Femur (tissue), 1 donor: ENCODE results near the gene PIMREG.

Experiments used
- DNase-seq: peaks from one replicate; pipeline ENCODE4 v3.0.0-alpha.2; 2017

PIMREG gene

DNA sequence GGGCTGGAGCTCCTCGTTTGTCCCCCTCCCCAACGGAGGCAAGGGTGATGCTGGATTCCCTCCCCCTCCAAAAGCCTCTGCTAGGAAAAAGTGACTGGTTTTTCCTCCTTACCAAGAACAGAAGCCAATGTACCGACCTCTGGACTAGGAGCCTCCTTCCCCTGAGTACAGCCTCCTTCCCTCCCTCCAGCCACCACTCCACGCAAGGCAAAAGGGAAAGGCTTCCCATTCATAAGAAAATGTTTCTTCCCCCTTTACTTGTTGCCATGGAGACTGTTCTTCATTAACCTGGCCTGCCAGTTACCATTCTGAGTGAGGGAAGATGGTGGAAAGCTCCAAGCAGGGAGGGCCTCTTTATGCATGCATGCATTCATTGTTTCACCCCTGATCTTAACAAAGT is 4.3 kb upstream of the PIMREG start:
- no peak for DNase-seq

DNA sequence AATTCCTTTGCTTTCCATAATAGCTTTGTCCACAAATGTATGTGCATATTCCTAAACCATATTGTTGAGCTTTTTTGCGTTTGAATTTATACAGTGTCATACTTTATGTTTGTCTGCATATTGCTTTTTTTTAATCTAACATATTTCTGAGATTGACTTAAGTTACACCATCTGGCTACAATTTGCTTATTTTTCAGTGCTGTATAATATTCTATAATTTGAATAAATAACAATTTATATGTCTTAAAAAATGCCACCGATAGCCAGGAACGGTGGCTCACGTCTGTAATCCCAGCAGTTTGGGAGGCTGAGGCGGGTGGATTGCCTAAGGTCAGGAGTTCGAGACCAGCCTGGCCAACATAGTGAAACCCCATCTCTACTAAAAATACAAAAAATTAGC is 1.5 kb upstream of the PIMREG start:
- DNase-seq = no peak

DNA sequence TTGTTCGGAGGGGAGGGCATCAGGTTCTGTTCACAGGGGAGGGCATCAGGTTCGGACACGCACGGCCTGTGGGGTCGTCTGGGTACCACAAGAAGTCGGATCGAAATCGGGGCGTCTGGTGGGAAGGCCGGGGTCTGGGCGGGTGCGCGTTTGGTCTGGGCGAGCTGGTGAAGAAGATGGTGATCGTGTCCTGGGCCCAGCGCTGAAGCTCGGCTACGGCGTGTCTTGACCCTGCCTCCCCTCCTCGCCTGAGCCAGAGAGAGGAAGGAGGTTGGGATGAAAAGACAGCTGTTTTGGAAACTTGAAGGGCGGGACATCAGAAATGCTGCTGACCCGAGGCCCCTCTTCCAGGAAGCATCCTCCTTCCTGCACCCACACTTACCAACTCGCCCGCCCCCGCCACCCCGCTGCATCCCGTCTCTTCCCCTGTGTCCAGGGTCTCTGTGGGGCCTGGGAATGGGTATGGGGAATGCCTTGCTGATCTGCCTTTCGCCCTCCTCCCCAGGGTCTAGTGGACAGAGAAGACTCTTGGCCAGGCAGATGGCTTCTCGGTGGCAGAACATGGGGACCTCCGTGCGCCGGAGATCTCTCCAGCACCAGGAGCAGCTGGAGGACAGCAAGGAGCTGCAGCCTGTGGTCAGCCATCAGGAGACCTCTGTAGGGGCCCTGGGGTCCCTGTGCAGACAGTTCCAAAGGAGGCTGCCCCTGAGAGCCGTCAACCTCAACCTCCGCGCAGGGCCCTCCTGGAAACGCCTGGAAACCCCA is 498 bp downstream of the PIMREG start:
- no peak for DNase-seq

DNA sequence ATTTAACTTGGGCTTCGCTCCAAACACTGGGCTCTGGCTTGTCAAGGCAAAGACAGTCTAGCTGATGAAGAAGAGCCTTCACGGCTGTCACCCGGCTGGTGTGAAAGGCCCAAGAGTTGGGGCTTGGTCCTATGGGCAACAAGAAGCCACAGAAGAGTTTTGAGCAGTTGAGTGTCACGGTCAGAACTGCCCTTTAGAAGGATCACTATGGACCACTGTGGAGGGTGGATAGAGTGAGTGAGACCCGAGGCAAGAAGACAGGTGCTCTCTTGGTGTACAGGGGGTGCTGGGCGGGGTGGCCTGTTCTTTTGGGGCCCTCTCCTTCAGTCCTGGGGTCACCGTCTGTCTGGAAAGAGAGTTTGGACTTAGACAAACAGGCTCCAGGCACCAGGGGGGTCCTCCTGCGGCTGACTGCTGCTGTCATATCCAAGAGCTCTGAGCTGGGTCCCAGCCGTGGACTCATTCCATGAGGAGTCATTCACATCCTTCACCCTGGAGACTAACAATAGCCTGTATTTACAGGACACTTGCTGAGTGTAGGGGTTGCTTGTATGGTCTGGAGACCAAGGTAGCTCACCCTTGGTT is 2.4 kb downstream of the PIMREG start:
- DNase-seq = no peak

GRCh38 chr17:6448473-6448872 is 4.2 kb downstream of the PIMREG start:
- no peak for DNase-seq

DNA sequence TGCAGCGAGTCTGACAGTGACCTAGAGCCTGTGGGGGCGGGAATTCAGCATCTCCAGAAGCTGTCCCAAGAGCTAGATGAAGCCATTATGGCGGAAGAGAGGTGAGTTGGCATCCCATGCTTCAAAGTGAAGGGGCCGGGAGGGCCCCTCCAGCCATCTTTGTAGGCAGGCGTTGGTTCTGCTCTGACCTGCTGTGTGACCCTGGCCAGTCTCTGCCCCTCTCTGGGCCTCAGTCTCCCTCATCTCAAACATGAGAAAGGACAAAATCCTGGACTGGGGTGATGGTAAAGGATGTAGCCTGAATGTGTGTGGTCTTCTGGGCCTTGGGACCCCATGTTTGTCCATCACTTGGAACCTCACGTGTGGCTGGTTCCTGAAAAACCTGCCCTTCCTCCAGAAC is 5.1 kb downstream of the PIMREG start:
- DNase-seq = no peak

DNA sequence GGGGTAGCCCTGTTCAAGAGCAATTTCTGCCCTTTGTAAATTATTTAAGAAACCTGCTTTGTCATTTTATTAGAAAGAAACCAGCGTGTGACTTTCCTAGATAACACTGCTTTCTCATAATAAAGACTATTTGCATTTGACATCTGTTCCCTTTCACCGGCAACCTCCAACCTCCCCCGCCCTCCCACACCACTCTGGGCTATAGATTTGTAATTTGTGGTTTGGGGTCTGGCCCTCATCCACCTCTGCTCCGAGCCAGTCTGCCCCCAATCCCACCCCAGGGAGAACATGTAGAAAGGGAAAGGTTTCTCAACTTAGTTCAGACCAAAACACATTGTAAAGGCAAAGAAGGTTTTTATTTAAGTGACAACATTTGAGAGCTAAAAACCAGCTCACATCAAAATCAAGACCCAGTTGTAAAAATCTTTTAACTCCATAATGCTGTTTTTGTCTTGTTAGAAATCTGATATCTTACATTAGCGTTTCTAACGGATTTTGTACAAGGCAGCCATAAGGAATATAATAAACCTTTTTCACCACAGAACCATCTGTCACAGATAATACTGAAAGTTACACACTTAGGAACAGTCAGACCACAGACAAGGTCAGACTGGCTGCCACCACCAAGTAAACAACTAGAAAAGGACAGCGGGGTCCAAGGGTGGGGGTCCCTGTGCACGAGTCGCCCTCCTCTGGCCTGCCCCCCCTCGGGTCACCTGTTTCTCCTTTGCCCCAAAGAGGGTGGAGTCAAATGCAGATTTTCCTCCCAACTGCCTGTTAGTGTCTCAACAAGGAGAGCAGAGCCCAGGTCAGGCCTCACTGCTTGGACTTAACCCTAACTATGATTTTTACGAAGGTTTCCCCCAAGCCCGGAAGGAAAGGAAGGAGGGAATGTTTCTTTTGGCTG is 6.9 kb downstream of the PIMREG start:
- DNase-seq = no peak

DNA sequence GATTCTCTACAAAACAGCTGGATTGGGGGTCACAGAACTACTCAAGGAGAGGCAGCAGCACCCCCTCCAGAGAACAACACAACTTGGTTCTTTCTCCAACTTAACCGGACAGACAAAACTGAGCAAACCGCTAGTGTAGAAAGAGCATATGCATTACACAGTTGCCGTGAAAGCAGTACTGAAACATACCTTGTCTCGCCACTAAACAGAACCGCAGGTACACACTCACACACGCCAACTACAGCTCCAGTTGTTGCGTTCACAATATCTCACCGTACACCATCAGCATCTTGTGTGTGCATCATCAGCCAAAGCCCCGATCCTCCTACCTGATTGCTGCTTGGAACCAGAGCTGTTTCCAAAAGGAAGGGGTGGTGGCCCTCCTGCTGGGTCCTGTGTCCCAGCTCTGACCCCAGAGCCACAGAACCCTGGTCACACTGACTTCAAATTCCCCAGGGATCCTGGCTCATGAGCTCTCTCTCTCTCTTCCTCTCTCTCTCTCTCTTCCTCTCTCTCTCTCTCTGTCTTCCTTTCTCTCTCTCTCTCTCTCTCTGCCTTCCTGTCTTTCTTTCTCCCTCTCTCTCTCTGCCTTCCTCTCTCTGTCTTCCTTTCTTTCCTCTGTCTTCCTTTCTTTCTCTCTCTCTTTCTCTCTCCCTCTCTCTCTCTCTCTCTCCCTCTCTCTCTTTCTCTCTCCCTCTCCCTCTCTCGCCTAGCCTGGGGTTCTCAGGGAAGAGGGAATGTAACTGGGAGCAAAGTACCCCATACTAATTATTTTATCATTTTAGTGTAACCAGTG is 8.4 kb downstream of the PIMREG start:
- DNase-seq = no peak

DNA sequence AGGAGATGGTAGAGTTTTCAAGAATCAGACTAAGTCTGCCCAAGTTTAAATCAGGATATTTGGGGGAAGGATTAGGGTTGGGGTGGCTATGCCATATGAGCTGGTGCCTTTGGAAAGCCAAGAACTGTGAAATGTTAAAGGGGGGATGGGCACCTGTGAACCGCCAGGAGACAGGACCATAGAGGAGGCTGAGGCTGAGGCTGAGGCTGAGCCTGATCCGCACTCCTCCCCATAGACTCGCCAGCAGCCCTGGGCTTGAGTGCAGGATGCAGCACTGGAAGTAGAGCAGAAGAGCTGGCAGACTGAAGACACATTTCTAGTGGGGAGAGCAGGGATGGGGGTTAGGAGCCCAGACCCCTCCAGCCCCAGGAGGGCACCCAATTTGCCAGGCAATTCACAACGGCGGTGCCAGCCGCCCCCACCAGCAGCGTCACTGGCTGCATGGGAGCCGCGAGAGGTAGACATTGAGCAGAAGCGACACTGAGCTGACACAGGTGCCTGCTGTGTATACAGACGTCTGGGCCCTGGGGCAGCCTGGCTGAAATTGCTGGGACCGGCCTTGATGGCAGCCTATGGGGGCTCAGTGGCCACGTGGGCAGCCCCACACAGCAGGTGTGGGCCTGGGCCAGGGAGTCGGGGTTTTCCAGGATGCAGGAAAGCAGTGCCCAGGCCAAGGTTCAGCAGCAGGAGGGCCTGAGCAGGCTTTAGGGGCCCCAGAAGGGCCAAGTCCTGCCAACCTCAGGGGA is 9.2 kb downstream of the PIMREG start:
- no peak for DNase-seq

GRCh38 chr17:6454495-6455320 is 10.5 kb downstream of the PIMREG start:
- no peak for DNase-seq

GRCh38 chr17:6455321-6455705 is 11.1 kb downstream of the PIMREG start:
- peak; percentile 54 for DNase-seq

- no peak for DNase-seq
These were observed 12.1 kb downstream of the PIMREG start for GRCh38 chr17:6456321-6456720.

- no peak for DNase-seq
These were observed 12.8 kb downstream of the PIMREG start for GRCh38 chr17:6456914-6457687.

GRCh38 chr17:6457688-6458459 is 13.6 kb downstream of the PIMREG start:
- no peak for DNase-seq

GRCh38 chr17:6458460-6458950 is 14.2 kb downstream of the PIMREG start:
- DNase-seq = no peak

DNA sequence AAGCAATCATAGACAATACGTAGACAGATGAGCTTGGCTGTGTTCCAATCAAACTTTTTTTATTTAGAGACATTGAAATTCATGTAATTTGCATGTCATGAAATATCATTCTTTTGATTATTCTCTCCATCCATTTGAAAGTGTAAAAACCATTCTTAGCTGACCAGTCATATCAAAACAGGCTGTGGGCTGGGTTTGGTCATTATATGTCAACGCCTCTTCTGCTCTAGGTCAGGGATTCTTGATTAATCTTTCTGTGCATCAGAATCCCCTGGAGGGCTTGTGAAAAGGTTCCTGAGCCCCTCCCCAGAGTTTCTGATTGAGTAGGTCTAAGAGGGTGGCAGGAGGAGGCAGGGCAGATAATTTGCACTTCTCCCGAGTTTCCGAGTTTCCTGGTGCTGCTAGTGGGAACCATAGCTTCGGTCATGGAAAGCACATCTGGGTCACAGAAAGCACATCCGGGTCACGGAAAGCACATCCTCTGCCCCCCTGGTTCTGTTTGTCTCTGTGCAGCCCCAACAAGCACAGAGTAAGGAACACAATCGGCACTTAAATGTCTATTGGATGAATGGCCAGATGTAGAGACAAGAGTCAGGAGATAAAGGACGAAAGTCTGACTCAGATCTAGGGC is 16.4 kb downstream of the PIMREG start:
- no peak for DNase-seq

GRCh38 chr17:6461246-6461645 is 17.0 kb downstream of the PIMREG start:
- no peak for DNase-seq

- no peak for DNase-seq
These were observed 17.7 kb downstream of the PIMREG start for GRCh38 chr17:6461792-6462524.
